Measurements from ENCODE around the gene B3GAT3. TPM values are rescaled to one million over a fixed set of nuclear protein-coding genes. Genes with fewer than 3 reads are reported as not detected.

Gene B3GAT3
- total and polyA plus RNA-seq, 2 of the 8 experiments (the other 6 are each of a cell fraction or from before 2014, with no cell fraction given), result 28.0 to 39.0 TPM

DNA sequence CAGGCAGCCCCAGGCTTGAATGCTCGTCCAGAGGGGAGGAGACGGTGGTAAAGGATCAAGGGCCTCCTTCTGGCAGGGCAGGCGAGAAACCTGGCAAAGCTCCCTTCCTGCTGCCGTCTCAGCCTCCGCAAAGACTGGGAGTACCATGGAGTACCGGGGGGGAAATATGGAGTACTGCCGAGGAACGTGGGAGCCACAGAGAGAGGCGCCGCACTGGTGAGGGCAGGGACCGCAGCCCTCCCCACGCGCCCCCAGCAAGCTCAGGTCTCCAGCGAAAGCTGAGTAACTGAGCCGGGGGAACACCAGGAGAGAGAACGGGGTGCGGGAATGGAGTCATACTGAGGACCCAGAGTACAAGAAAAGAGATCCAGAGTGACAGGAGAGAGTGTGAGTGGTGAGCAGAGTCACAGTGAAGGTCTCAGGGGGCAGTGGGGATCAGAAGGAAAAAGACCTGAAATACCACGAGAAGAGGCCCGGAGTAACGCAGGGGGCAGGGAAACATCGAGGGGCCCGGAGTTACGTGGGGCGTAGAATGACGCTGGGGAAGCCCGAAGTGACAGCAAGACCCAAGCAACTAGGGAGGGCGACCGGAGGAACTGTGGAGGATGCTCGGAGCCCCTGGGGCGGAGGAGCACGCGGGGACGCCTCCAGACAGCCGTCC, 10.0 kb downstream of the B3GAT3 start:
- Histone ChIP-seq H4K20me1 (replicated peaks in 1 of 2; ENCODE audit: control insufficient read depth in 1 of 2, insufficient read depth in 2 of 2, low read length in 2 of 2) (no peaks in the 10 kb centered on the region), H3K56ac (replicated peaks; ENCODE audit: insufficient read length, low read depth, low read length) (peak overlapping the region; percentile 17), H2BK20ac (ENCODE audit: low read length) (no peak overlapping the region), H4K91ac (replicated peaks; ENCODE audit: insufficient read length, low read length) (peak overlapping the region; percentile 71), H3K79me2 (ENCODE audit: control insufficient read depth in 1 of 2, insufficient read depth in 2 of 2, low read length in 2 of 2) (no peaks in the 10 kb centered on the region), H3K23me2 (ENCODE audit: low read depth, low read length) (peaks cover 9% of the 10 kb centered on the region; the same call in 1 of the 2 replicates), H3K79me1 (ENCODE audit: low read depth, low read length) (no peaks in the 10 kb centered on the region), H3K9ac (replicated peaks in 1 of 4; ENCODE audit: extremely low read depth in 1 of 4, low read depth in 3 of 4, low read length in 3 of 4) (no peak overlapping the region; a peak in 1 of 7 replicates), H4K8ac (ENCODE audit: extremely low read depth, insufficient read depth, low read length) (peak overlapping the region; percentile 45), H3K4me3 (ENCODE audit: extremely low read depth in 1 of 4, insufficient read depth in 2 of 4, low read depth in 3 of 4, low read length in 4 of 4) (peak overlapping the region; percentile 48 to 73 (median 58)), H2BK15ac (ENCODE audit: low read length) (no peak overlapping the region), H2AK5ac (ENCODE audit: low read depth, low read length) (no peak overlapping the region), H3K4me2 (ENCODE audit: insufficient read depth in 1 of 2, low read depth in 2 of 2, low read length in 2 of 2) (peak overlapping the region; percentile 89 to 91), H2BK120ac (replicated peaks; ENCODE audit: low read depth, low read length) (no peak overlapping the region), H3K18ac (ENCODE audit: extremely low read depth, low read length) (peak overlapping the region; percentile 83), H3K27me3 (replicated peaks in 1 of 4; ENCODE audit: control insufficient read depth in 3 of 4, extremely low read depth in 1 of 4, insufficient read depth in 3 of 4, low read length in 3 of 4) (peaks cover 0 to 3% (median 2%) of the 10 kb centered on the region in 4 experiments; a peak in 1 of 7 replicates), H3K36me3 (ENCODE audit: control insufficient read depth in 2 of 4, insufficient read depth in 4 of 4, low read length in 3 of 4) (no peaks in the 10 kb centered on the region; a peak in 2 of 8 replicates), H4K5ac (ENCODE audit: insufficient read length, low read depth, low read length) (peak overlapping the region; percentile 15), H2BK12ac (ENCODE audit: low read depth, low read length) (no peak overlapping the region), H2AFZ (ENCODE audit: low read length) (peak overlapping the region; percentile 86), H3K27ac (ENCODE audit: low read depth, low read length) (no peak overlapping the region), H2BK5ac (ENCODE audit: low read depth, low read length) (peak overlapping the region; percentile 71; the same call in 1 of the 2 replicates), H3K4me1 (replicated peaks in 1 of 4; ENCODE audit: control insufficient read depth in 3 of 4, insufficient read depth in 4 of 4, low read length in 3 of 4) (peaks cover 3 to 22% (median 12%) of the 10 kb centered on the region in 4 experiments), H3K23ac (ENCODE audit: insufficient read length) (no peak overlapping the region), H3K4ac (replicated peaks; ENCODE audit: insufficient read length, low read depth, low read length) (no peak overlapping the region), H3K9me3 (ENCODE audit: insufficient read depth in 2 of 2, low read depth in 1 of 2, low read length in 1 of 2) (no peaks in the 10 kb centered on the region), H3K14ac (ENCODE audit: insufficient read length) (no peak overlapping the region)
- ChIA-PET CTCF (ENCODE audit: partially characterized antibody) (interaction anchor here (0.6 to 10.2 kb wide), 24 partner anchors 9 to 1118 kb away, joined by 3 to 97 read pairs (median 4); partner anchors contain the start of genes B3GAT3, C11orf98, CSKMT and EEF1G), POLR2A (ENCODE audit: partially characterized antibody) (interaction anchor here (0.9 to 15.8 kb wide), 17 partner anchors 9 to 243 kb away, joined by 3 to 235 read pairs (median 6); partner anchors contain the start of genes B3GAT3, BSCL2, C11orf98 and CSKMT)
- peak in 1 of 2 experiments; percentile 56 for DNase-seq (ENCODE audit: low read depth in 1 of 2, low spot score in 2 of 2)
- WGBS, 2 experiments (ENCODE audit: extremely low coverage in 1 of 2, insufficient coverage in 1 of 2, insufficient read length in 1 of 2, insufficient replicate concordance in 2 of 2, low coverage in 1 of 2, low lambda C conversion rate in 2 of 2, missing lambda C conversion rate in 1 of 2), result 16% methylated on average over 21 of the region's 34 CpGs; no CpG with 5 or more reads in 1 of the 2 experiments
- no peak for FAIRE-seq
- TF ChIP-seq FOSL1 (IDR thresholded peaks at IDR 0.05; ENCODE audit: insufficient read depth, low read depth, low read length) (no peak), CHD2 (IDR thresholded peaks at IDR 0.05; ENCODE audit: low read length) (no peak; the same call in 1 of the 2 replicates), SIN3A (conservative IDR thresholded peaks at IDR 0.05 in 1 of 2, IDR thresholded peaks at IDR 0.05 in 1 of 2; ENCODE audit: low read depth in 1 of 2, low read length in 2 of 2) (peak; percentile 48 to 63; a peak in 2 of 4 replicates), ZNF274 (IDR thresholded peaks at IDR 0.05; ENCODE audit: borderline replicate concordance, extremely low read depth, low read length) (no peak), ASH2L (IDR thresholded peaks at IDR 0.05; ENCODE audit: low read length) (peak; percentile 15), BRCA1 (IDR thresholded peaks at IDR 0.05; ENCODE audit: low read depth, low read length) (no peak), KDM4A (IDR thresholded peaks at IDR 0.05; ENCODE audit: low read depth, low read length, severe bottlenecking) (peak; percentile 58), TAF1 (IDR thresholded peaks at IDR 0.05; ENCODE audit: low read depth, low read length) (no peak), HDAC2 (IDR thresholded peaks at IDR 0.05; ENCODE audit: borderline replicate concordance in 1 of 2, low read depth in 2 of 2, low read length in 2 of 2) (no peak)
- TF ChIP-seq, protein P1, sequence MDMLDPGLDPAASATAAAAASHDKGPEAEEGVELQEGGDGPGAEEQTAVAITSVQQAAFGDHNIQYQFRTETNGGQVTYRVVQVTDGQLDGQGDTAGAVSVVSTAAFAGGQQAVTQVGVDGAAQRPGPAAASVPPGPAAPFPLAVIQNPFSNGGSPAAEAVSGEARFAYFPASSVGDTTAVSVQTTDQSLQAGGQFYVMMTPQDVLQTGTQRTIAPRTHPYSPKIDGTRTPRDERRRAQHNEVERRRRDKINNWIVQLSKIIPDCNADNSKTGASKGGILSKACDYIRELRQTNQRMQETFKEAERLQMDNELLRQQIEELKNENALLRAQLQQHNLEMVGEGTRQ (IDR thresholded peaks at IDR 0.05; ENCODE audit: low read length), result no peak

All from H1 (cell line).